Heart right ventricle (tissue), 16 donors: ENCODE results near the gene BNC2. TPM values are rescaled to one million over a fixed set of nuclear protein-coding genes. Genes with fewer than 3 reads are reported as not detected.

ENCODE experiments used
- ATAC-seq, 8 donors: fragments of 200-7000 bp; cut with Tn5 transposase; one replicate each; pipeline ENCODE4 v1.9.1; 2020; ENCODE audit warnings: mild to moderate bottlenecking in 8 of 8, moderate library complexity in 8 of 8, moderate number of reproducible peaks in 1 of 8
- DNase-seq, 2 donors: peaks; one replicate each; pipeline ENCODE4 v3.0.0-alpha.2; 2020
- H3K27ac ChIP-seq, 10 donors: fragments of 200-600 bp; sonication (generic) in 2 of 10; one replicate each; pipeline versions ENCODE4 v1.5.0 to v1.8.0; 2020 to 2022; ENCODE audit warnings: mild to moderate bottlenecking in 3 of 10
- H3K27me3 ChIP-seq, 7 donors: fragments of 200-600 bp; one replicate each; pipeline ENCODE4 v1.8.0; 2021 to 2022; ENCODE audit warnings: mild to moderate bottlenecking in 2 of 7
- H3K36me3 ChIP-seq, 9 donors: fragments of 200-600 bp; sonication (generic) in 1 of 9; one replicate each; pipeline versions ENCODE4 v1.5.0 to v1.8.0; 2020 to 2022; ENCODE audit warnings: mild to moderate bottlenecking in 2 of 9
- H3K4me1 ChIP-seq, 9 donors: fragments of 200-600 bp; sonication (generic) in 1 of 9; one replicate each; pipeline versions ENCODE4 v1.5.0 to v1.8.0; 2020 to 2022; ENCODE audit warnings: mild to moderate bottlenecking in 4 of 9
- H3K4me3 ChIP-seq, 10 donors: fragments of 200-600 bp; sonication (generic) in 2 of 10; one replicate each; pipeline versions ENCODE4 v1.5.0 to v1.8.0; 2020 to 2022; ENCODE audit warnings: mild to moderate bottlenecking in 7 of 10, moderate library complexity in 2 of 10
- H3K9me3 ChIP-seq, 11 donors: fragments of 200-600 bp in 10 of 11; sonication (generic) in 2 of 11; one replicate each; pipeline versions ENCODE4 v1.5.0 to v1.8.0; 2013 to 2022; ENCODE audit warnings: mild to moderate bottlenecking in 2 of 11, control low read depth in 1 of 11, moderate library complexity in 1 of 11
- CTCF ChIP-seq, 9 donors: fragments of 200-600 bp; sonication (generic) in 2 of 9; IDR thresholded peaks; one replicate each; pipeline versions ENCODE4 v1.5.0 to v1.8.0; 2021 to 2022; ENCODE audit warnings: antibody characterized with exemption in 9 of 9, mild to moderate bottlenecking in 5 of 9, moderate library complexity in 1 of 9
- WGBS, 2 donors: extraction: QIAGEN DNeasy Blood & Tissue Kit; methylation state at CpG; one replicate each; pipeline ENCODE4 v1.1.7; 2013; ENCODE audit warnings: inconsistent platforms in 1 of 2; 5-methylcytosine and 5-hydroxymethylcytosine counted together
- intact Hi-C, 10 donors: fragments of 100-400 bp; cut with DNase I; formaldehyde crosslinking; loops; one replicate each; pipeline versions ENCODE4 v1.11.1 to v1.14.2; 2022
- polyA plus RNA-seq, 2 donors: library from polyadenylated mRNA; stranded (reverse); fragments of 200-250 nt; gene quantifications; one replicate each; pipeline ENCODE4 v1.2.3, GENCODE V29; 2013
- total RNA-seq, 10 donors: library from RNA; stranded (reverse); fragmentation: NEBNext Ultra II Directional in 3 of 10; extraction: Animal tissue kit (Norgen Biotek cat#: 25700) in 3 of 10; gene quantifications; one replicate each; pipeline versions ENCODE4 v1.2.1 to v1.2.4, GENCODE V29; 2021 to 2023
- donor health status: Arrhythmogenic right ventricular cardiomyopathy.
- donor health status: ischemic (EF 13 %, LVEDD 7.1; RV severe dilation, severe dysfunction).
- donor health status: healthy with polysubstance abuse.
- donor health status: DM: no; HTN: yes; CAD: no.
- donor health status: DM: no; HTN: no; CAD: no.
- donor health status: ischemic (EF 25% LVEDD 6.9; RV normal size, moderate dysfunction).
- donor health status: ischemic (EF 25% LVEDD 5.7; RV mildly dilated, moderate dysfunction).
- donor health status: healthy.
- donor health status: DM: yes; HTN: yes; CAD: no.
- donor health status: Ischemic cardiomyopathy.
- donor health status: ischemic (EF 35%, LVEDD 5.7; RV mildly dilated, moderate dysfunction).
- donor health status: nonischemic (EF 11% LVEDD 7.7; RV severe dilation, severe dysfunction).
- donor health status: DM: yes; HTN: yes; CAD: no.
- donor health status: PGD.
- donor health status: ischemic (EF 29% LVEDD 5.4; RV normal size, mild dysfunction).
- donor health status: nonischemic (EF 23%, LVEDD 6.1; RV moderate dilation, normal function).

The BNC2 gene
- total and polyA plus RNA-seq, 12 donors: 0.49 to 7.3 (median 3.2) TPM

GRCh38 chr9:16414451-16414850 lies 456.0 kb downstream of the BNC2 start:
- DNase-seq: no peak
- 68 to 74% methylated on average over 3 of the region's 3 CpGs for WGBS, 2 donors
- intact Hi-C loops: loop anchor here in 1 of 10 donors (10.0 kb wide), 1 partner anchor 220 kb away; no protein-coding TSS in a partner anchor
- Histone ChIP-seq H3K36me3 (no peaks in the 10 kb centered on the region), H3K4me3 (no peak overlapping the region), H3K9me3 (no peaks in the 10 kb centered on the region), H3K27me3 (peaks cover 0 to 17% (median 0%) of the 10 kb centered on the region in 7 donors), H3K4me1 (peaks cover 0 to 15% (median 0%) of the 10 kb centered on the region in 9 donors), H3K27ac (peak overlapping the region in 3 of 10 donors; percentile 45 to 78 (median 51))
- TF ChIP-seq CTCF (IDR thresholded peaks at IDR 0.05): no peak
- ATAC-seq: no peak

GRCh38 chr9:16413509-16414016 lies 456.9 kb downstream of the BNC2 start:
- Histone ChIP-seq H3K4me1 (peaks cover 0 to 15% (median 0%) of the 10 kb centered on the region in 9 donors), H3K27me3 (peaks cover 0 to 17% (median 0%) of the 10 kb centered on the region in 7 donors), H3K4me3 (no peak overlapping the region), H3K27ac (peak overlapping the region in 4 of 10 donors; percentile 12 to 78 (median 48)), H3K36me3 (no peaks in the 10 kb centered on the region), H3K9me3 (no peaks in the 10 kb centered on the region)
- no peak for TF ChIP-seq CTCF (IDR thresholded peaks at IDR 0.05)
- intact Hi-C loops: loop anchor here in 1 of 10 donors (10.0 kb wide), 1 partner anchor 219 kb away; no protein-coding TSS in a partner anchor
- 58 to 72% methylated on average over 9 of the region's 9 CpGs for WGBS, 2 donors
- peak in 1 of 2 donors; percentile 6 for DNase-seq
- ATAC-seq: peak; percentile 38 to 95 (median 78)

GRCh38 chr9:16412740-16413139 lies 457.7 kb downstream of the BNC2 start:
- Histone ChIP-seq H3K27me3 (peaks cover 0 to 23% (median 0%) of the 10 kb centered on the region in 7 donors), H3K36me3 (no peaks in the 10 kb centered on the region), H3K4me3 (no peak overlapping the region), H3K9me3 (no peaks in the 10 kb centered on the region), H3K4me1 (peaks cover 0 to 15% (median 0%) of the 10 kb centered on the region in 9 donors), H3K27ac (peak overlapping the region in 2 of 10 donors; percentile 19 to 73)
- 69% methylated on average over 4 of the region's 4 CpGs for WGBS, 2 donors
- intact Hi-C loops: loop anchor here in 1 of 10 donors (10.0 kb wide), 1 partner anchor 218 kb away; no protein-coding TSS in a partner anchor
- no peak for TF ChIP-seq CTCF (IDR thresholded peaks at IDR 0.05)
- ATAC-seq (peak in 2 of 8 donors; percentile 26 to 28), DNase-seq (no peak)

GRCh38 chr9:16411311-16411710 lies 459.2 kb downstream of the BNC2 start:
- no peak for ATAC-seq
- no peak overlapping the region for H3K4me3 ChIP-seq
- intact Hi-C loops: loop anchor here in 1 of 10 donors (10.0 kb wide), 1 partner anchor 217 kb away; no protein-coding TSS in a partner anchor

More at GRCh38 chr9:16411311-16411710, 459.2 kb downstream of the BNC2 start:
- no peak for TF ChIP-seq CTCF (IDR thresholded peaks at IDR 0.05)
- Histone ChIP-seq H3K27ac (no peak overlapping the region), H3K9me3 (no peaks in the 10 kb centered on the region), H3K36me3 (no peaks in the 10 kb centered on the region), H3K4me1 (peaks cover 0 to 11% (median 0%) of the 10 kb centered on the region in 9 donors), H3K27me3 (peaks cover 0 to 23% (median 0%) of the 10 kb centered on the region in 7 donors)
- DNase-seq: no peak
- WGBS, 2 donors: 65 to 68% methylated on average over 4 of the region's 4 CpGs
